HG02763 (cell line): Measurements from ENCODE around the gene NOL4.

ENCODE experiments used
- ATAC-seq: cut with Tn5 transposase; IDR thresholded peaks from one replicate; pipeline ENCODE4 v1.9.1; 2021; ENCODE audit warnings: mild to moderate bottlenecking, moderate library complexity; ENCODE audit not compliant: unreplicated experiment

Gene NOL4

GRCh38 chr18:34196256-34196655 is 28.5 kb downstream of the NOL4 start:
- no peak for ATAC-seq

DNA sequence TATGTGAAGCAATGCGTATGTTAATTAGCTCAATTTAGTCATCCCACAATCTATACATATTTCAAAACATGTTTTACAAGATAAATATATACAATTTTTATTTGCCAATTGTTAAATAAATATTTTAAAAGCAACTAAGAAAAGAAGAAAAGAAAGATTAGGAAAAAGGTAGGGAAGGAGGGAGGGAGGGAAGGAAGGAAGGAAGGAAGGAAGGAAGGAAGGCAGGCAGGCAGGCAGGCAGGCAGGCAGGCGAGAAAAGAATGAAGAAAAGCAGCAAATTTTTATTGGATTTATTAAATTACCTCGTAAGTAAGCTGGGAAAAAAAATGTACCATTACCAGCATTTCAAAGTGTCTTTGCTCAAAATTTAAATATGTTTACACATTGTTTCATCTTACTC is 30.5 kb downstream of the NOL4 start:
- ATAC-seq = no peak

- ATAC-seq = no peak
These were observed 34.9 kb downstream of the NOL4 start for GRCh38 chr18:34189656-34190435.
